GM18867 (cell line): ENCODE results near the gene COMMD1.
"Not testable (repeated sequence)": the region's sequence is repeated elsewhere in the genome, so short reads cannot be mapped to it uniquely, and the experiment has no call there.

Experiments used
- ATAC-seq: cut with Tn5 transposase; IDR thresholded peaks from one replicate; pipeline ENCODE4 v1.9.1; 2021; ENCODE audit warnings: mild to moderate bottlenecking, moderate library complexity; ENCODE audit not compliant: unreplicated experiment

Gene COMMD1

GRCh38 chr2:62133320-62133823, 227.9 kb downstream of the COMMD1 start:
- no peak for ATAC-seq

DNA sequence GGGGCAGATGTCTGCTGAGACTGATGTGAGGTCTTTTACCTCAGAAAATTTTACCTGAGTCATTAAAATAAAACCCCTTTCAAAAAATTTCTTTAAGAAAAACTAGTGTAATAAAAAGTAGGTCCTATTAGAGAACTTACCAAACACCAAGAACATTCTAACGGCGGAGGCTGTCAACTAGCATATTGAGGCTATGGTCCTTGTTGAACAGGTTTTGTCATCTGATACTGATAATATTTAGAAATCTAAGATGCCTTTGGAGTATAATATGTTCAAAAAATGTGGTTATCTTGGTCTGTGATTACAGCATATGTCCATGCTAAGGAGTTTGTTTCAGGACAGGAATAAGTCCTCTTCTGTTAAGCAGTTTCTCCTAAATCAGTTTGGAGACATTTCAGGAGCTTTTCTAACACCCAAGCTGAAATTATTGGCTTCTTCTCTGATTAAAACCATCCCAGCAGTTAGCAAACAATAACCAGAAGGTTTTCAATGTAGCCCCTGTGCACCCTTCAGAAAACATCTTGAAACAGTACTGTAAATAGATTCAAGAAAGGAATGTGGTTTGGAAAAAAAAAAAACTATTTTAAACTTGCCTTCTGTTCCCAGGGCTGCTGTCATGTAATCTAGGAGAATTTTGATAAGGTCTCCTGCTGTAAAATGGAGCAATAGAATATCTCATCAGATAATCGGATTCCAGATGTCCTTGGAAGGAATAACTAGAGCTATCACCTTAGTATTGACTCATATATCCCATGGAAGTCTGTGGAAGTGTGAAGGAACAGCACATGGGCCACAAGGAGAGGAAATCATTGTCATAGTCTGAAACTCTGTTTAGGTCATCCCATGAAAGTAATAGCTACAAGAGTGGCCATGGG, 231.7 kb downstream of the COMMD1 start:
- no peak for ATAC-seq

GRCh38 chr2:62140426-62141141, 235.1 kb downstream of the COMMD1 start:
- peak; percentile 55 for ATAC-seq

GRCh38 chr2:62141142-62141740, 235.8 kb downstream of the COMMD1 start:
- no peak for ATAC-seq

DNA sequence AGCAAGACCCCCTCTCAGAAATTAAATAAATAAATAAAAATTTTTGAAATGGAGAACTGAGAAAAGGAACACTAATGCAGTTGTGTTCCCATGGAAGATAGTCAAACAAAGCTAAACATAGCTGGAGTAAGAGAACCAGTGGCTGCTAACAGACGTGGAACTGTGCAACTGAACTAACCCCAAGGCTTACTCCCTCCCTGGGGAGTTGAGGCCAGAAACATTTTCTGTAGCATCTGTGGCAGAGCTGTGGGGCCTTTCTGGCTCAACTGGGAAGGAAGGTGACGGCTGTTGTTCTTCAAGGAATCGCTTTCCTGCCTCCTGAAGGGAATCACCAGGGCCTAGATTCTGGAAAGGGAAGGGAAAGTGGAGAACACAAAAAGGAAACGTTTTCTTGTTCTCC, 236.6 kb downstream of the COMMD1 start:
- no peak for ATAC-seq

DNA sequence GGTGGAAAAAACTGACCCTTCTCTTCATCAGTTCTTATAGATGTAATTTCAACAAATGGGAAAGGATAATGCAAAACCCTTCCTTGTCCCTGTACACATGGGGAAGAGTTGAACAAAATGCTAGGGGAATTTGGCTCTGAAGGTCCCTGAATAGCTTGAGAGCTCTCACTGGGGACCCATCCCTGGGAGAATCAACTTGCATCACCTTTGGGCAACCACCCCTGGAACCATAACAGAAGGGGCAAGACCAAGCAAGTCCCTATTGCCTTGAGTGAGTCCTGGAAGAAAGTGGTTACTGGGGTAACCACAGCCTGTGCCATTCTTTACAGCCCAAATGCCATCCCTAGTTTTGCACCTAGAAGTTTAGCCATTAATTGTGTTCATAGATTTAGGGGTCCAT, 238.2 kb downstream of the COMMD1 start:
- no peak for ATAC-seq

- ATAC-seq, result peak; percentile 38
Measured at GRCh38 chr2:62144689-62145477, 239.4 kb downstream of the COMMD1 start.

- ATAC-seq, result peak; percentile 60
Measured at GRCh38 chr2:62145478-62146100, 240.1 kb downstream of the COMMD1 start.

DNA sequence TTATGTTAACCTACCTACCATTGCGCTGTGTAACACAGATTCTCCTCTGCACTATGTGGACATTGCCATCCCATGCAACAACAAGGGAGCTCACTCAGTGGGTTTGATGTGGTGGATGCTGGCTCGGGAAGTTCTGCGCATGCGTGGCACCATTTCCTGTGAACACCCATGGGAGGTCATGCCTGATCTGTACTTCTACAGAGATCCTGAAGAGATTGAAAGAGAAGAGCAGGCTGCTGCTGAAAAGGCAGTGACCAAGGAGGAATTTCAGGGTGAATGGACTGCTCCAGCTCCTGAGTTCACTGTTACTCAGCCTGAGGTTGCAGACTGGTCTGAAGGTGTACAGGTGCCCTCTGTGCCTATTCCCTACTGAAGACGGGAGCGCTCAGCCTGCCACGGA, 241.3 kb downstream of the COMMD1 start:
- ATAC-seq, result not testable (repeated sequence)

GRCh38 chr2:62147610-62148301, 242.3 kb downstream of the COMMD1 start:
- no peak for ATAC-seq

- no peak for ATAC-seq
Measured at GRCh38 chr2:62149708-62150107, 244.2 kb downstream of the COMMD1 start.

DNA sequence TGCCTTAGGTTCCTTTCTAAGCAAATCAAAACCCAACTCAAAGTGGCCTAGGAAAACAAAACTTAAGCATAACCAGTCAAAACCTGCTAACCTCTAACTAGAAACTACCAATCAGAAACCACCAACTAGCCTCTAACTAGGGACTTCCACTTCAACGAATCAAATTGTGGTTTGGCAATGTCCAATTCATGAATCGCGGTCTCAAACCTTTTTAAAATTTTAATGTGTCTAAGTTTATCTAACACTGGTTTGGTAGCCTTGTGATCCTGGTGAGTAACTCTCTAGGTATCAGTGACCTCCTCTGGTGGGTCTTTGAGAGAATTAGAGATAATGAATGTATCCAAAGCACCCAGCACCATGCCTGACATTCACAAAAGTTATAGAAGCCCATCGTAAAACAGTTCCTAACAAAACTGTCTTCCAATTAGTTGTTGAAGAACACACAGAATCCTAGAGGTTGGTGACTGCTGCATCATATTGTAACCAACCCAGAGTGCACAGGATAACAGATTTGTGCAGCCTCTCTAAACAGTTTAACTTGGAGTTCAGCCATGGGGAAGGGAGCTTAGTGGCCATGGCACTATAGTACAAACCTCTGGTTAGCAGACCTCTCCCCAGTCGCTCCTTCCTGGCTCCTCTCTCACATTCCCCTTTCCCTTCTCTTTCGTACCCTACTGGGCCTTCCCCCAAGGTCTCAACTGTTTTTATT, 245.3 kb downstream of the COMMD1 start:
- ATAC-seq, result no peak

DNA sequence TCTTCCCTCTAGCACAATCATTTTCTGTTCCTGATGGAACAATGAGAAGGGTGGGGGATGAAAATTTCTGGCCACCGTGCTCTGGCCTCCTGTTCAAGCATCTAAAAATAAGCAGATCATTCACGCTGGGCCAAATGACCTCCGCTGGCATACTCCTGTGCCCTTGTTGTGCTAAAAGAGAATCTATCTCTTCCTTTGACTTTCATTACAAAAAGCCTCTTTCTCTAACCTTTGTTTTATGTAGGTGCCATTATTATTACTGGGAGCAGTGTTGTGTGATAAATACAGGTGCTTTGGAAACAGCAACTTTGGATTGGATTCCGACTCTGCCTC, 245.8 kb downstream of the COMMD1 start:
- ATAC-seq, result no peak

GRCh38 chr2:62152000-62152399, 246.5 kb downstream of the COMMD1 start:
- no peak for ATAC-seq

DNA sequence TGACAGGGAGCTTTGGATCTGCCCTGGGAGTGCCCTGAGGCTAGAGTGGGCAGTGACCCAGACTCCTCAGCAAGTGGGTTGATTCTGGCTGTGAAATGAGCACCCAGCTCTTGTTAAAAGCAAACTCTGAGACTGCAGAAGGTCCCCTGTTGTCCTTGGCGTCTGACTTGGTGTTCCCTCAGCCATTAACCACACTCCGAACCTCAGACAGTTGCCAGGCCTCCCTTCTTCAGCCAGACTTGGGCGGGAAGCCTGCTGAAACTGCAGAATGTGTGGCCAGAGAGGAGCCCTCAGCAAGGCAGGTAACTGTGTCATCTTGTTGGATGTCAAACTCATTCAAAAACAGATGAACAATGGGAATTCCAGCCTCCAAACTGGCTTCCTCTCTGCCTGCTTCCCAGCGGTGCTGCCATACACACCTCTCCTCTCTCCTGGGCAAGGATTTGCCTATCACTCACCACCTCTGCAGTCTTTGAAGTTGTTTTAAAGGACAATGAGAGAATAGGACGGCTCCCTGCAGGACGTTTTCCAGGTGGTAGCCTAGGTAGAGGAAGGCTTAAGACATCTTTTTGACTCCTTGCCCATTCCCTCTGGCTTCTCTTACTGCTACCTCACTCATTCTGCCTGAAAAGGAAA, 251.5 kb downstream of the COMMD1 start:
- ATAC-seq, result no peak

- no peak for ATAC-seq
Measured at GRCh38 chr2:62158444-62159121, 253.1 kb downstream of the COMMD1 start.

DNA sequence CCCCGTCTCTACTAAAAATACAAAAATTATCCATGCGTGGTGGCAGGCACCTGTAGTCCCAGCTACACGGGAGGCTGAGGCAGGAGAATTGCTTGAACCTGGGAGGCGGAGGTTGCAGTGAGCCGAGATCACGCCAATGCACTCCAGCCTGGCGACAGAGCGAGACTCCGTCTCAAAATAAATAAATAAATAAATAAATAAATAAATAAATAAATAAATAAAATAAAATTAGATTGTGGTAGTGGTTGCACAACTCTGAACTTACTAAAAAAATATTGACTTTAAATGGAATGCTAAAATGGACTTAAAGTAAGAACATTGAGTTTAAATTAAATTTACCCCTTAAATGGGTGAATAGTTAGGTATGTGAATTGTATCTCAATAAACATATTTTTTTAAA, 255.2 kb downstream of the COMMD1 start:
- ATAC-seq, result not testable (repeated sequence)
